ENCODE results near the gene JPH2. TPM values are rescaled to one million over a fixed set of nuclear protein-coding genes. Genes with fewer than 3 reads are reported as not detected.

The JPH2 gene
- total and polyA plus RNA-seq, 2 experiments from 2014 or later: 0.16 to 1.1 TPM

- no peak for TF ChIP-seq REST (IDR thresholded peaks at IDR 0.05; ENCODE audit: unreplicated experiment)
- no peak for TF ChIP-seq STAT1 (IDR thresholded peaks at IDR 0.05; ENCODE audit: unreplicated experiment)
- TF ChIP-seq CREB1 (CRISPR knock-in tag; IDR thresholded peaks at IDR 0.05; ENCODE audit: low read depth): no peak
- TF ChIP-seq NANOG (IDR thresholded peaks at IDR 0.05; ENCODE audit: borderline replicate concordance): no peak
- TF ChIP-seq ZNF114 (CRISPR knock-in tag; IDR thresholded peaks at IDR 0.05): no peak
- TF ChIP-seq EZH2 (IDR thresholded peaks at IDR 0.05; ENCODE audit: low read depth, unreplicated experiment): no peak
- TF ChIP-seq ZNF331 (CRISPR knock-in tag; IDR thresholded peaks at IDR 0.05; ENCODE audit: low read depth): no peak
- TF ChIP-seq, protein P1, sequence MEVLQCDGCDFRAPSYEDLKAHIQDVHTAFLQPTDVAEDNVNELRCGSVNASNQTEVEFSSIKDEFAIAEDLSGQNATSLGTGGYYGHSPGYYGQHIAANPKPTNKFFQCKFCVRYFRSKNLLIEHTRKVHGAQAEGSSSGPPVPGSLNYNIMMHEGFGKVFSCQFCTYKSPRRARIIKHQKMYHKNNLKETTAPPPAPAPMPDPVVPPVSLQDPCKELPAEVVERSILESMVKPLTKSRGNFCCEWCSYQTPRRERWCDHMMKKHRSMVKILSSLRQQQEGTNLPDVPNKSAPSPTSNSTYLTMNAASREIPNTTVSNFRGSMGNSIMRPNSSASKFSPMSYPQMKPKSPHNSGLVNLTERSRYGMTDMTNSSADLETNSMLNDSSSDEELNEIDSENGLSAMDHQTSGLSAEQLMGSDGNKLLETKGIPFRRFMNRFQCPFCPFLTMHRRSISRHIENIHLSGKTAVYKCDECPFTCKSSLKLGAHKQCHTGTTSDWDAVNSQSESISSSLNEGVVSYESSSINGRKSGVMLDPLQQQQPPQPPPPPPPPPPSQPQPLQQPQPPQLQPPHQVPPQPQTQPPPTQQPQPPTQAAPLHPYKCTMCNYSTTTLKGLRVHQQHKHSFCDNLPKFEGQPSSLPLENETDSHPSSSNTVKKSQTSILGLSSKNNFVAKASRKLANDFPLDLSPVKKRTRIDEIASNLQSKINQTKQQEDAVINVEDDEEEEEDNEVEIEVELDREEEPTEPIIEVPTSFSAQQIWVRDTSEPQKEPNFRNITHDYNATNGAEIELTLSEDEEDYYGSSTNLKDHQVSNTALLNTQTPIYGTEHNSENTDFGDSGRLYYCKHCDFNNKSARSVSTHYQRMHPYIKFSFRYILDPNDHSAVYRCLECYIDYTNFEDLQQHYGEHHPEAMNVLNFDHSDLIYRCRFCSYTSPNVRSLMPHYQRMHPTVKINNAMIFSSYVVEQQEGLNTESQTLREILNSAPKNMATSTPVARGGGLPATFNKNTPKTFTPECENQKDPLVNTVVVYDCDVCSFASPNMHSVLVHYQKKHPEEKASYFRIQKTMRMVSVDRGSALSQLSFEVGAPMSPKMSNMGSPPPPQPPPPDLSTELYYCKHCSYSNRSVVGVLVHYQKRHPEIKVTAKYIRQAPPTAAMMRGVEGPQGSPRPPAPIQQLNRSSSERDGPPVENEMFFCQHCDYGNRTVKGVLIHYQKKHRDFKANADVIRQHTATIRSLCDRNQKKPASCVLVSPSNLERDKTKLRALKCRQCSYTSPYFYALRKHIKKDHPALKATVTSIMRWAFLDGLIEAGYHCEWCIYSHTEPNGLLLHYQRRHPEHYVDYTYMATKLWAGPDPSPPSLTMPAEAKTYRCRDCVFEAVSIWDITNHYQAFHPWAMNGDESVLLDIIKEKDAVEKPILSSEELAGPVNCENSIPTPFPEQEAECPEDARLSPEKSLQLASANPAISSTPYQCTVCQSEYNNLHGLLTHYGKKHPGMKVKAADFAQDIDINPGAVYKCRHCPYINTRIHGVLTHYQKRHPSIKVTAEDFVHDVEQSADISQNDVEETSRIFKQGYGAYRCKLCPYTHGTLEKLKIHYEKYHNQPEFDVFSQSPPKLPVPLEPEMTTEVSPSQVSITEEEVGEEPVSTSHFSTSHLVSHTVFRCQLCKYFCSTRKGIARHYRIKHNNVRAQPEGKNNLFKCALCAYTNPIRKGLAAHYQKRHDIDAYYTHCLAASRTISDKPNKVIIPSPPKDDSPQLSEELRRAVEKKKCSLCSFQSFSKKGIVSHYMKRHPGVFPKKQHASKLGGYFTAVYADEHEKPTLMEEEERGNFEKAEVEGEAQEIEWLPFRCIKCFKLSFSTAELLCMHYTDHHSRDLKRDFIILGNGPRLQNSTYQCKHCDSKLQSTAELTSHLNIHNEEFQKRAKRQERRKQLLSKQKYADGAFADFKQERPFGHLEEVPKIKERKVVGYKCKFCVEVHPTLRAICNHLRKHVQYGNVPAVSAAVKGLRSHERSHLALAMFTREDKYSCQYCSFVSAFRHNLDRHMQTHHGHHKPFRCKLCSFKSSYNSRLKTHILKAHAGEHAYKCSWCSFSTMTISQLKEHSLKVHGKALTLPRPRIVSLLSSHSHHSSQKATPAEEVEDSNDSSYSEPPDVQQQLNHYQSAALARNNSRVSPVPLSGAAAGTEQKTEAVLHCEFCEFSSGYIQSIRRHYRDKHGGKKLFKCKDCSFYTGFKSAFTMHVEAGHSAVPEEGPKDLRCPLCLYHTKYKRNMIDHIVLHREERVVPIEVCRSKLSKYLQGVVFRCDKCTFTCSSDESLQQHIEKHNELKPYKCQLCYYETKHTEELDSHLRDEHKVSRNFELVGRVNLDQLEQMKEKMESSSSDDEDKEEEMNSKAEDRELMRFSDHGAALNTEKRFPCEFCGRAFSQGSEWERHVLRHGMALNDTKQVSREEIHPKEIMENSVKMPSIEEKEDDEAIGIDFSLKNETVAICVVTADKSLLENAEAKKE (CRISPR knock-in tag; IDR thresholded peaks at IDR 0.05): no peak
These were observed 35.0 kb upstream of the JPH2 start (continued) for GRCh38 chr20:44222027-44222426.

Measured in GM23338 (cell line).